NCI-H1092 (cell line): ENCODE measurements around the gene WASF1.

Experiments used
- DNase-seq: peaks from one replicate; lab custom pipeline; 2025; lab: John Stamatoyannopoulos, UW

The WASF1 gene

GRCh38 chr6:110179406-110180227 lies at the start of gene WASF1:
Gene WASF1 (minus strand): TSS chr6:110179670. CDS start chr6:110127601, 52,069 bp downstream.
- DNase-seq = peak; percentile 92

DNA sequence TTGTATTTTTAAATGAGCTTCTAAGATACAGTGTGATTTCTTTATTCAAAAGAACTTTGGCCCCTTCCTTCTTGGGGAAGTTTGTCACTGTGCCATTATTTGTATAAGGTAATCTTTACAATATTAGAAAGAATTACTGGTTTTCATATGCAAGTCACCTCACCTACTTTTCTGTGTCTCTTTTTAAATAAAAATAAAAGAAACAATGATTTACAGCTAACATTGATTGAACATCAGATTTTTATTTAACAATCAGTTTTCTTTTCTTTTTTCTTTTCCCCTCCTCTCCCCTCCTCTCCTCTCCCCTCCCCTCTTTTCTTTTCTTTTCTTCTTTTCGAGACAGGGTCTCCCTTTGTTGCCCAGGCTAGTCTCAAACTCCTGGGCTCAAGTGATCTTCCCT lies 46.8 kb upstream of the WASF1 start:
- no peak for DNase-seq

GRCh38 chr6:110221738-110222137 lies 42.3 kb upstream of the WASF1 start:
- DNase-seq = no peak

DNA sequence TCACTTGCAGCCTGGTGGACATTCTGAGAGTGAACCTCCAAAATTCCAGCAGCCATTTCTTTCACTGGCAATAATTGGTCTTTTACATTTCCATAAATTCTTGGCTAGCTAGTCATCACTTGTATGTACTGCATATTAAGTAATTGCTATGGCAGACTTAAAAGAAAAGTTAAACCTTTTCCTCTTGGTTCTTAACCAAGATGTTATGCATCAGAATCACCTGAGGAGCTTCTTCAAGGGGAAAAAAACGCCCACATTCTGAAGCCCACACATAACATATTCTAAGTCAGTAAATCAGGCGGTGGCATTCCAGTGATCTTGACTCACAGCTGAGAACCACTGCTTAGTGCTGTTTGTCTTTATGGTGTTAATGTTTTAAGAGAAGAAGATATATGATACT lies 37.8 kb upstream of the WASF1 start:
- no peak for DNase-seq

DNA sequence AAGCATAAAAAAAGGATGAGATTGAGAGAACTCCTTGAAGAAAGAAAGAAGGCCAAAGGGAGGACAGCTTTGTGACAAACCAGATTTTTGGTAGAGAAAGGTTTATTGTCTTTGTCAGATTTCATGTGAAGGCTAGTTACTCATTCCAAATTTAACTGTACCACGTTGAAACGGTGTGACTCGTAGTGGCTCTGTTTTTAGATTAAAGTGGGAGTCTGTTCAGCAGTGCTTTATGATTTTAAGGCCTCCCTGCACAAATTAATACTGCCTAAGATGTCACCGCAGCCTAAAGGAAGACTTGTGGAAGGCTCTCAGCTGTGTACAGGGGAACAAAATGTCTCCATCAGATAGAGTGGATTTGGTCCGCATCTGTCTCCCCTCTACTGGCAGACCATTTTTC lies 36.7 kb upstream of the WASF1 start:
- no peak for DNase-seq

- no peak for DNase-seq
Observed at GRCh38 chr6:110214338-110214737, 34.9 kb upstream of the WASF1 start.

DNA sequence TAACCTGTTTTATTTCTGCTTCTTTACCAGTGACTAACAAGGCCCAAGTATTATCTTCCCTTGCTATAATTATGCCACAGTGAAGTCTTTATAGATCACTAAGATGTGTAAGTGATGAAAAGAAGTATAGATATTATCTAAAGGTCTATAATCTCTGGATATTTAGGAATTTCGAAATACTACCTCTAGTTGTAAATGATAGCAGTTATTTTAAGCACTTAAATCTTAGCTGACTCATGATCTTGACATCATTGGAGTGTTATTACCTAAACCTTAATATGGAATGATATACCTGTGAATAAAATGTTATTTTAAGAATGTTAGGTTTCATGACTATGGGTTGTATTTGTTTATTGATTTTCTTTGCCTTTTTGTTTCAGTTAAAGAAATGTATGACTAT lies 32.3 kb upstream of the WASF1 start:
- DNase-seq = no peak

DNA sequence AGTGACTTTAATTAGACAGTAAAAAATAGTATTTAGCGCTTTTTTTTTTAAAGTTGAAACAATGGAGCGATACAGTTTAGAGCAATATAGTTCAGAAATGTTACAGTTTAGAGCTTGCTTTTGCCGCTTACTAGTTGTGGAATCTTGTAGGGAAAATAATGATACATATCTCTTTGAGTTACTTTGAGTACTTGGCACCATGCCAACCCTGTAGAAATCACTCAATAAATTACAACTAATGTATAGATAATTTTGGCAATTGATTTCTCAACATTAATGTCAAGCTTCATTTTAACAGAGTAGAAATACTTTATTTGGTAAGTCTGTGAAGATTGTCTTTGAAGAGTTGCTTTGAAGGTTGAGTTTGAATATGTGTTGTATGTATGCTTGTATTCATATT lies 28.2 kb upstream of the WASF1 start:
- no peak for DNase-seq

DNA sequence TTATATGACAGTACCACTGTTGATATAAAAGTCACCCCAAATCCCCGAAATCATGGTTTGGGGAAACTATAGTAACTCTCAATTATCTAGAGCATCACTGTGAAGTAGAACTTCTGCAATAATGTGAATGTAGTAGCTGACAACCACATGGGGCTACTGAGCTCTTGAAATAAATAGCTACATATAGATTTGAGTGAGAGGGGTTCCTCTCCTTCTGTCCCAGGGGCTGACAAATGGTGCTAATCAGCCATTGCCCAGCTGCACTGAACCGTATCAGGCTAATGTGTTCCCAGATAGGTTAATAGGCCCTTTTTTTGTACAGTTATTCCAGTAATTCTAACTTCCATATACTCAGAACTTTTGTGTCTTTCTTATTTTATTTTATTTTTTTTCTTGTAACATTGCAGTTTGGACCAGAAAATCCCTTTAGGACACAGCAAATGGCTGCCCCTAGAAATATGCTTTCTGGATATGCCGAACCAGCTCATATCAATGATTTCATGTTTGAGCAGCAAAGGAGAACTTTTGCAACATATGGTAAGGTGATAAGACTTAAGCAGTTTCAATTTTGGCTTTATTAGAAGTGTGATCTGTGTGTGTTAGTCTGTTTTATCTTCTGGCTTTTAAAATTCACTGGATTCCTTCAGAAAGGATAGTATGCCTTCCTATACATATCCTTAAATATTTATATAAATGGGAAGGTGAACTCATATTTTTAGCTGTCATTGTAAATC lies 21.8 kb upstream of the WASF1 start:
- no peak for DNase-seq

DNA sequence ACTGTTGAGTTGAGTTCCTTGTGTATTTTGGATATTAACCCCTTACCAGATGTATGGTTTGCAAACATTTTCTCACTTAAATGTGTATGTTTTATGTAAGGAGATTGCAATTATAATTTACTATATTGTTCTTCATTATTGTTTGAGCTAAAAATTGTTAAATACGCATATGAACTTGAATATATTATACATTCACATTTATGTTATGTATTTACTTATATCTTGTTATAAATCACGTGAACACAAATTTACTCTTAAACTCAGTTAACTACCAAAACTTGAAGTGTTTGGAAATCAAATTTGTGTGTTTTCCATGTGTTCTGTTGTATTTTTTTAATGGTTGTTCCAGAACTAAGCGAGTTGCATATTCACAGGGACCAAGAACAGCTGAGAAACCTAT lies 19.1 kb upstream of the WASF1 start:
- DNase-seq = no peak

DNA sequence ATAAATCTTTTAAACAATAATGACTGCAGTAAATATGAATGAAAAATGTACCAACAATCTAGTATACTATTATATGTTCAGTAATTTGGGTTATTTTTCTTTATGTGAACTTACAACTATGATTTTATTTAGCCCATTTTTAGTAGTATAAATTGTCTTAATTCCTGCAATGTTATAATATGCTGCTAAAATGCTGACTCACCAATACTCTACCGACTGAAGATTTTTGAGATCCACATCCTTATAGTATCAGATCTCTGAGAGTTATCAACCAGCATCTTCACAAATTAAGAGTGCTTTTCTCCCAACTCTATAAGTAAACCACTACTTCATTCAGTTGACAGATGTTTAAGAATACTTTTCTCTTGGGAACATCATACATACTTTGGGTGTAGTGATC lies 17.4 kb upstream of the WASF1 start:
- DNase-seq = no peak

DNA sequence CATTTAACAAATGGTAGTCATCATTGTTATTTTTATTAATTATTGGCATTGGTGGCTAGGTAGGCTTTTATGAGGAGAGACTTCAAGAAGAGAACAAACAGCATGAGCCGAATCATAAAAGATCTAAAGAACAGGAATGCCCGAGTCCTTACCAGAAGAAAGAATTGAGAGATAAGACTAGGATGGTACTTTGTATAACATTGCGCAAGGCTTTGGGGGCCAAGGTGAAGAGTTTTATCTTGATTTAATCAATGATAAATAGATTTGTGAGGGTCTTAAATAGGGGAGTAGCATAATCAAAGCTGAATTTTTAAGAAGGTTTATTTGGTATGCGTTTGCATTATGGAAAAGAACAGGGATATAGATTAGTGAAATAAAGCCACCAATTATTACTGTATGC lies 16.2 kb upstream of the WASF1 start:
- DNase-seq = no peak

GRCh38 chr6:110191477-110191876 lies 12.0 kb upstream of the WASF1 start:
- no peak for DNase-seq

DNA sequence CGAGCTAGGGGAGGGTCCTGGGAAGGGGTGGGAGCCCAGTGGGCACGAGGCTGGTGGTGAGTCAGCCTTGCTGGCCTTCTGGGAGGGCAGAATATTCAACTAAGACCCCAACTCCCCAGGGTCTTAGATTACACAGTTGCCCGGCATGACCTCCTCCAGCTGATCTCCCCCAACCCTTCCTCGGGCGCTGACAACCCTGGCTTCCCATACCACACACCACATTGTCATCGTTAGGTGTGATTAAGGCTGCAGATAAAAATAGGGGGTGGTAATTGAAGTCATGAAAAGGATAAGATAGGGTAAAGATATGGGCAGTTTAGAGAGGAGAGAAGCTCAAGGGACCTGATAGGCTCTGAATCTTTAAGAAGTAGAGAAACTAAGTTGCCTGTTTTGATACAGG lies 11.3 kb upstream of the WASF1 start:
- DNase-seq = no peak

- DNase-seq = no peak
Observed at GRCh38 chr6:110188791-110189190, 9.3 kb upstream of the WASF1 start.

DNA sequence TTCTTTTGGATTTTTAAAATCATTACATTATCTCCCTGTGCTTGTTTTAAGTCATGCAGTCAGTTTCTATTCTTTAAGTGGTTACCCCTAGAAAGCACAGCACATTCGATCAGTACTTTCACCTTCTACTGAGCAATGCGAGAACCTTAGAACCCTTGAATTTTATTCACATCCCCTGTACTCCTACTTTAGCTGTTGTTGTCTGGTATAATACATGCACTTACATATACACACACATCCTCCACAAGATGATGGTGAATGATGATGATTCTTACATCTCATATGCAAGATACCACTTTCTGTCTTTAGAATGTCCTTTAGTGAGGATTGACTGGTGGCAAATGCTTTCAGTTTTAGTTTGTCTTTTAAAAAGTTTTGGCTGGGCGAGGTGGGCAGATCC lies 6.4 kb upstream of the WASF1 start:
- DNase-seq = no peak

GRCh38 chr6:110183292-110183885 lies 3.9 kb upstream of the WASF1 start:
- no peak for DNase-seq

- DNase-seq = no peak
Observed at GRCh38 chr6:110181131-110182030, 1.9 kb upstream of the WASF1 start.

DNA sequence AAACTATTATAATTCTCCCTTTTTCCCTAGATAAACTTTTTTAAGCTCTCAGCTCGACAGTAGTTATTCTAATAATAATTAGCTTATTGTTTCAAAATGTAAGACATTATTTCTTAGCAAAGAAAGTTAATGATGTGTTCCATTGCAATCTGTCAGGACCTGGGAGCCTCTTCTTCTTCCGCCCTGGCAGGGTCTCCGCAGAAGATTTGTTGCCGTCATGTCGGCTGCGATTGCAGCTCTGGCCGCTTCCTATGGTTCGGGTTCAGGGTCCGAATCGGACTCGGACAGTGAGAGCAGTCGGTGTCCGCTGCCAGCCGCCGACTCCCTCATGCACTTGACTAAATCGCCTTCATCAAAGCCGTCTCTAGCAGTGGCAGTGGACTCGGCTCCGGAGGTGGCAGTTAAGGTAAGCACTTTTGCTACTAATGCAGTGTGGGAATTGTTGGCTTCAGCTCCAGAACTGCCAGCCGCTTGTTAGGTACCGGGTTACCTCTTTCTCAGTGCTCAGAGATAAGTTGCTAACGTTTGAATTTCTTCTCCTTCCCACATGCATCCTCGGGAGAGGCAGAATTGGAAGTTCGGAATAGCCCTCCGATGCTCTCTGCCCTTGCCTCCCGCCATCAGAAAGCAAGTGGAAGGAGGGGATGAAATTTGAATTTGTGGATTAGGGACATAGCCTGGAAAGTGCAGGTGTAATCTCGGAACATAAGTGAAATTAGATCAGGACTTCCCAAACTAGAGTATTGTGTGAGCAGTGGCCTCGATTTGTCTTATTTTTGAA lies 948 bp upstream of the WASF1 start, which contains the start of gene CDC40:
Gene CDC40, plus strand, starts transcription at position 200 of the 781 bp plus-strand sequence. Its CDS starts 18 bp downstream, at position 218.
- peak; percentile 52 for DNase-seq

DNA sequence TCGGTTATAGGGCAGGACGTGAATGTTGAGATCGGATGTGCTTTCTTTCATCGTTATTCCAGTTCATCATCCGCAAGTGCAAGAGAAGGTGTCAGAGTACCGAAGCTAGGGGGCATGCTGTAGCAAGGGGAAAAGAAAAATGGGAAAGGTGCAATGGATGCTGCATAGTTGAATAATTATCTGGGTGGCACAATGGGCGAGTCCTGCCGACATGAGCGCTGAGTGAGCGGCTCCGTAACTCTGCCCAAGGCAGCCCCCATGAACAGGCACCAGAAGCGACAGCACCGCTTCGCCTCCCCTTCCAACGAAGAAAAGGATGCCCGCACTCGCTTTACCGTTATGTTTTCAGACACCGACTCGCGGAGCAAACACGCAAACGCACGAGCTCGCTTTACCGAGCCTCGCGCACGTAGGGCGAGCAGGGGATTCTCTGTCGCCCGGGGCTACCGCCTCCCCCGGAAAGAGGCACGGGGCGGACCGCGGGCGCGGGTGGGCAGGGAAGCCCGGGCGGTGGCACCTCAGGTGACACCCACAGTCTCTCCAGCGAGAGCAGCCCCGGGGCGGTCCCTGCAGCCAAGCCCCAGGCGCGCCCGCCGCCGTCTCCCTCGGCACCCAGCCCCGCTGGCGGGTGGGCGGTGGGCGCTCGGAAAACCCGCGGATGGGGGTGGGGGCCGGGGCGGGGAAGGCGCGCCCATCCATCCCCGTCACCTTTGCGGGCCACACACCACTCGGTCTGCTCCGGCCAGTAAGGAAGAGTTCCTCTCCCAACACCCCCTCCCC lies 654 bp downstream of the WASF1 start:
- DNase-seq = peak; percentile 48
